ENCODE data around the gene ENTHD1. TPM values are rescaled to one million over a fixed set of nuclear protein-coding genes. Genes with fewer than 3 reads are reported as not detected.

ENTHD1 gene
- total RNA-seq, 1 experiment from 2014 or later = not detected

GRCh38 chr22:39913886-39914285 is 20.3 kb upstream of the ENTHD1 start:
- Mint-ChIP-seq H3K27me3 (ENCODE audit: low read depth) (peaks cover 4% of the 10 kb centered on the region), H3K9me3 (no peaks in the 10 kb centered on the region), H3K4me3 (no peak overlapping the region), H3K27ac (no peak overlapping the region), H3K36me3 (ENCODE audit: insufficient read depth in 1 of 3, low read depth in 3 of 3) (no peaks in the 10 kb centered on the region), H3K4me1 (peaks cover 13 to 33% of the 10 kb centered on the region in 2 experiments)
- Histone ChIP-seq H3K79me2 (ENCODE audit: insufficient read depth, low read length) (no peaks in the 10 kb centered on the region), H4K8ac (replicated peaks; ENCODE audit: insufficient read length, low read depth, low read length) (no peak overlapping the region), H4K91ac (ENCODE audit: insufficient read length, low read depth, low read length) (no peak overlapping the region), H3K4me2 (ENCODE audit: insufficient read depth, insufficient read length, low read length) (no peak overlapping the region), H2AK5ac (ENCODE audit: insufficient read length, low read length) (no peak overlapping the region), H3K23me2 (ENCODE audit: insufficient read length, low read depth, low read length, poor library complexity, severe bottlenecking) (no peaks in the 10 kb centered on the region), H2AFZ (ENCODE audit: low read length) (no peak overlapping the region), H3K4me1 (ENCODE audit: insufficient read depth, low read length) (no peaks in the 10 kb centered on the region), H3K56ac (ENCODE audit: insufficient read length, low read depth, low read length) (no peak overlapping the region), H4K5ac (ENCODE audit: insufficient read length, low read depth, low read length) (no peak overlapping the region), H3K23ac (ENCODE audit: insufficient read length, low read depth, low read length) (no peak overlapping the region), H3K18ac (ENCODE audit: insufficient read length, low read depth, low read length) (no peak overlapping the region), H3K4ac (ENCODE audit: low read depth, low read length) (no peak overlapping the region), H2BK120ac (ENCODE audit: low read depth, low read length, poor library complexity, severe bottlenecking) (no peak overlapping the region), H3K27ac (ENCODE audit: insufficient read length, low read depth, low read length) (no peak overlapping the region), H3K14ac (ENCODE audit: insufficient read depth, low read length) (no peak overlapping the region), H2BK20ac (ENCODE audit: low read depth, low read length, poor library complexity, severe bottlenecking) (no peak overlapping the region), H3K79me1 (ENCODE audit: insufficient read depth, low read depth, low read length, poor library complexity, severe bottlenecking) (no peaks in the 10 kb centered on the region), H2BK5ac (ENCODE audit: insufficient read length, low read length) (no peak overlapping the region), H3K9me3 (ENCODE audit: control insufficient read depth, low read depth, low read length) (no peaks in the 10 kb centered on the region), H3K27me3 (ENCODE audit: insufficient read depth, low read length) (no peaks in the 10 kb centered on the region), H2BK12ac (ENCODE audit: insufficient read length, low read depth, low read length) (no peak overlapping the region), H2BK15ac (ENCODE audit: low read depth, low read length) (no peak overlapping the region), H3K9ac (ENCODE audit: extremely low read depth, insufficient read length, low read length) (no peak overlapping the region), H3T11ph (ENCODE audit: low read length) (no peak overlapping the region), H4K20me1 (ENCODE audit: control insufficient read depth, insufficient read depth, insufficient read length) (no peaks in the 10 kb centered on the region)
- WGBS (ENCODE audit: extremely low coverage, insufficient read length, low lambda C conversion rate) = no CpG with 5 or more reads among the region's 2 CpGs
- no peak for TF ChIP-seq CTCF (conservative IDR thresholded peaks at IDR 0.05)
- DNase-seq = no peak
